ENCODE data around the gene SHH.

Gene SHH

DNA sequence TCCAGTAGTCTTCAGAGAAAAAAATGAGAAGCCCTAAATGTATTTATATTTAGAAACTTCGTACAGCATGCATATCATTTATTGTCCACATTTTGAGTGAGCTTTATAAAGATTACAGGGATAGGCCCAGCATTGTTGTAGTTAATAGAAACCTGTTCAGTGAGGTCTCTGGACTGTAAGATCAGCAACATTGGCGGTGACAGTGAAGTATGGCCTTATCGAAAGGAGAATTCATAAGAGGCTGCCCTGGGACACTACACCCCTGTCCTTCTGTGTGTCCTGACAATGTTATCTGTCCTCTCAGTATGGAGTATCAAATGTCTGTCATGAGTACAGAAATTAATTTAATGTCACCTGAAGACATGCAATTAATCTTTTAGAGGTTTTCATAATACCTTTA, 57.2 kb downstream of the SHH start:
- H3K27ac ChIP-seq (ENCODE audit: low read depth, low read length) = no peak overlapping the region
- no peak overlapping the region for H3K4me3 ChIP-seq (ENCODE audit: low read length)
- H3K27me3 ChIP-seq (ENCODE audit: control insufficient read depth, insufficient read depth, low read length) = no peaks in the 10 kb centered on the region
- no peak overlapping the region for H3K9ac ChIP-seq (ENCODE audit: low read length)
- H3K4me1 ChIP-seq (ENCODE audit: control insufficient read depth, insufficient read depth, low read length) = peaks cover 6% of the 10 kb centered on the region
- H3K36me3 ChIP-seq (ENCODE audit: control insufficient read depth, insufficient read depth, low read length) = no peaks in the 10 kb centered on the region

DNA sequence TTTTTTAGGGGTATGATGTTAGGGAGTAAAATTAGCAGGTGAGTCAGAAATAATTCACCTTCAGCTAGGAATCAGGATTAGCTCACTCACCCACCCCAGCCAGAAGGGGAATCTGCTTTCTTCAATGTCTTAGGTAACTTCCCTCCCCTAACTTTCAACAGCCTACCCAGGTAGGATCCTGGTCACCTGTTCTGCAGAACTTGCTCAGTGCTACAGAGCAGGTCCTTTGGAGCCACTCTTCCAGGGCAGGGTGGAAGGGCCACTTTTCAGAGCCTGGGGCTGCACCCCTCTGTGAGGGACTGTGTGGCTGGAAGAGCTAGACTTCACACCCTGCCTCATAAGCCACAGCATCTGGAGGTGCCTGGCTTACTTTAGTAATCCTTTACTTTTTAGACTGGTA, 58.1 kb downstream of the SHH start:
- Histone ChIP-seq H3K9ac (ENCODE audit: low read length) (no peak overlapping the region), H3K27ac (ENCODE audit: low read depth, low read length) (no peak overlapping the region), H3K4me1 (ENCODE audit: control insufficient read depth, insufficient read depth, low read length) (peaks cover 6% of the 10 kb centered on the region), H3K36me3 (ENCODE audit: control insufficient read depth, insufficient read depth, low read length) (no peaks in the 10 kb centered on the region), H3K4me3 (ENCODE audit: low read length) (no peak overlapping the region), H3K27me3 (ENCODE audit: control insufficient read depth, insufficient read depth, low read length) (no peaks in the 10 kb centered on the region)

DNA sequence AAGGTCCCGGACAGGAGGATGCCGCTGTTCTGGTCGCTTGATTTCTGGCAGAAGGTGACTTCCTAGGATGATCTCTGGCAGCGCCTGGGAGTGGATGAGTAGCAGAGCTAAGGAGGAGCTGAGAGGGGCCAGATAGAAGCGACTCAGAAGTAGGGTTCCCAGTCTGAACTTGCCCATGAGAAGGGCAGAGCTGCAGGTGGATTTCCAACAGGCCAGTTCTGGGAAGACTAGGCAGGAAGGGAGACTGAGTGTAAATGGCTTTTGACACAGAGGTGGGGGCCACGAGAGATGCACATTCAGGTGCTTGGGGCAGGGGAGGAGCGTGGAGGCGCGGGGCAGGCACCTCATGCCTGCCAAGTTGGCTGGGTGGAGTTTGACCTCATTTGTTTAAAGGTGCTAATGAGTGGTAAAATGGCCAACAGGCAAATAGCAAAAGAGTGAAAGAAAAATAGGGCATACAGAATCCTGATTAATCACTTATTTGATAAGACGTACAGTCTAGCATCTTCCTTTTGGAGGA, 58.8 kb downstream of the SHH start:
- Histone ChIP-seq H3K4me1 (ENCODE audit: control insufficient read depth, insufficient read depth, low read length) (peaks cover 6% of the 10 kb centered on the region), H3K27ac (ENCODE audit: low read depth, low read length) (no peak overlapping the region), H3K36me3 (ENCODE audit: control insufficient read depth, insufficient read depth, low read length) (no peaks in the 10 kb centered on the region), H3K9ac (ENCODE audit: low read length) (no peak overlapping the region), H3K4me3 (ENCODE audit: low read length) (no peak overlapping the region), H3K27me3 (ENCODE audit: control insufficient read depth, insufficient read depth, low read length) (no peaks in the 10 kb centered on the region)

DNA sequence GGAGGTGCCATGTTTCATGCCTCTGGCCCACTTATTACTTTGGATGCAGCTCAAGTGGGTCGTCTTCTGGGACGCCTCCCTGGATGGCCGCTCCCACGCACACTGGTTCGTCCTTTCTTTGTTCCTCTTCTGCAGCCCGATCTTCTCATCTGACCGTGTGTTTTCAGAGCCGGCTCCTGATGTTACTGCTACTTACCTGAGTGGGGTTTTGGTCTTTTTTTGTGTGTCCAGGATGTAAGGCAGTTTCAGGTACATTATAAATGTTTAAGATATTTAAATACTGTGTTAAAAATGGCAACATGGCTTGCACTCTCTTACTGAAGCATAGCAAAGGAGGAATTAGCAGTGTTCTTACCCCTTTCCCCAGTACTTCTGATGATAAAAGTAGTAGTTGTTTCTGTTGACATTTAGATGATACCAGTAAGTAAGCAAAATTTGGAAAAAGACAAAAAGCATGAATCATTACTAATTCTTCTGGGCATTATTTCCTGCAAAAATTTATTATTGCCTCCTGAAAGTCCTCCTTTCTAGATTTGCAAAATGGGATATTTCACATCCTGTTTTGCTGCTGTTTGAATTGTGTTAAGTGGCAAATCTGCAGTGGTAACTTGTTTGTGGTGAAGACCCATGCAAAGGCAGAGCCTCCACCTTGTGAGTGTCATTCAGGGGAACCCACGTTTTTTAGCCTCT, 59.4 kb downstream of the SHH start:
- no peak overlapping the region for H3K9ac ChIP-seq (ENCODE audit: low read length)
- no peak overlapping the region for H3K27ac ChIP-seq (ENCODE audit: low read depth, low read length)
- no peaks in the 10 kb centered on the region for H3K36me3 ChIP-seq (ENCODE audit: control insufficient read depth, insufficient read depth, low read length)
- no peak overlapping the region for H3K4me3 ChIP-seq (ENCODE audit: low read length)
- peaks cover 6% of the 10 kb centered on the region for H3K4me1 ChIP-seq (ENCODE audit: control insufficient read depth, insufficient read depth, low read length)
- H3K27me3 ChIP-seq (ENCODE audit: control insufficient read depth, insufficient read depth, low read length) = no peaks in the 10 kb centered on the region

DNA sequence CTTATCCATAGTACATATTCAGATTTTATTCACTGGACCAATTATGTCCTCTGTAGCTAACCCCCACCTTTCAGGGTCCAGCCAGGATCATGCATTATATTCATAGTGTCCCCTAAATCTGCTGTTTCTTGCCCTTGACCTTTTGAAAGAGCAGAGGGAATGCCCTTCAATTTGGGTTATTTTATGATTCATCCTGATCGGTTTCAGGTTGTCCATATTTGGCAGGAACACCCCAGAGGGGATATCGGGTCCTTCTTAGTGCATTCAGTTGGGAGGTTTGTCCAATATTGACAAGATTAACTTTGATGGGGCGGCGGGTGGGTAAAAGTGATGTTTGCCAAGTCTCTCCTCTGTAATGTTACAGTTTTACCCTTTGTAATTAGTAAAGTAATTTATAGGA, 60.9 kb downstream of the SHH start:
- peaks cover 6% of the 10 kb centered on the region for H3K4me1 ChIP-seq (ENCODE audit: control insufficient read depth, insufficient read depth, low read length)
- H3K27ac ChIP-seq (ENCODE audit: low read depth, low read length) = no peak overlapping the region
- no peaks in the 10 kb centered on the region for H3K36me3 ChIP-seq (ENCODE audit: control insufficient read depth, insufficient read depth, low read length)
- H3K4me3 ChIP-seq (ENCODE audit: low read length) = no peak overlapping the region
- no peaks in the 10 kb centered on the region for H3K27me3 ChIP-seq (ENCODE audit: control insufficient read depth, insufficient read depth, low read length)
- H3K9ac ChIP-seq (ENCODE audit: low read length) = no peak overlapping the region

DNA sequence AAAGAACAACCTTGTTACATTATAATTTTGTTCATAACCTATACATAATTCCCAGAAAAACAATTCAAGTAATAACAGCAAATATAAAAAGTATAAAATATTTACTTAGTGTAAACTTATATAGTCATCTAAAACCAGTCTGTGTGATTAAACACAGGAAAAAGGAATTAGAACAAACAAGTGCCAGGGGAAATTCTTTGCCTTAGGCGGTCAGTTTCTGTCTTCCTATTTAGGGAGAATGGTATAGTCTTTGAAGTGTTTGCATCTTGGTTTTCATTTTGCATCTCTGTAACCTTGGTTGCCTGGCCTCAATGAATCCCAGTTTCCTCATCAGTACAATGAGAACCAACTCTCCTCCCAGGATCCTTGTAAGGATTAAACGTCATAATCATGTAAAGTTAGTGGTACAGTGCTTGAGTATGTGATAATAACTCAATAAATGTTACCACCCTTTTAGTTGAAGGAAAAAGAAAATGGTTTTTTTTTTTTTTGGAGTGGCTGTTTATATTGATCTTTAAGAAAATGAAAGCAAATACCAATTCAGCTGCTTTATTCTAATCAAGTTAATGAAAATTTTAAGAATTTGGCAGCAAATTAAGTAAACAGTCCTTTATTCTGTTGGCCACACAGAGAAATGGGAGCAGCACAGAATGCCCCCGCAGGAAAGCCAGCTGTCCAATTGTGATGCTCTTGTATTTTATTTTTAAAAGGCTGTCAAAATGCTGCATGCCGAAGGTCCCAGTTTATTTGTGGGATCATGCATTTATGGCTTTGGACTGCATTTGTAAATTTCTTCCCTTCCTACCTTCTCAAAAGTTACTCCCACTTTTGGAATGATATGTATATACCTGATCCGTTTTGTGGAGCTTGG, 61.8 kb downstream of the SHH start:
- Histone ChIP-seq H3K4me1 (ENCODE audit: control insufficient read depth, insufficient read depth, low read length) (peaks cover 6% of the 10 kb centered on the region), H3K27ac (ENCODE audit: low read depth, low read length) (no peak overlapping the region), H3K9ac (ENCODE audit: low read length) (no peak overlapping the region)

More for the DNA sequence above, 61.8 kb downstream of the SHH start:
- H3K4me3 ChIP-seq (ENCODE audit: low read length) = no peak overlapping the region
- H3K36me3 ChIP-seq (ENCODE audit: control insufficient read depth, insufficient read depth, low read length) = peaks cover 4% of the 10 kb centered on the region
- H3K27me3 ChIP-seq (ENCODE audit: control insufficient read depth, insufficient read depth, low read length) = no peaks in the 10 kb centered on the region
